Measurements from ENCODE around the gene ERP44. TPM values are rescaled to one million over a fixed set of nuclear protein-coding genes. Genes with fewer than 3 reads are reported as not detected.

The ERP44 gene
- total RNA-seq, 1 experiment from 2014 or later, result 9.4 TPM

DNA sequence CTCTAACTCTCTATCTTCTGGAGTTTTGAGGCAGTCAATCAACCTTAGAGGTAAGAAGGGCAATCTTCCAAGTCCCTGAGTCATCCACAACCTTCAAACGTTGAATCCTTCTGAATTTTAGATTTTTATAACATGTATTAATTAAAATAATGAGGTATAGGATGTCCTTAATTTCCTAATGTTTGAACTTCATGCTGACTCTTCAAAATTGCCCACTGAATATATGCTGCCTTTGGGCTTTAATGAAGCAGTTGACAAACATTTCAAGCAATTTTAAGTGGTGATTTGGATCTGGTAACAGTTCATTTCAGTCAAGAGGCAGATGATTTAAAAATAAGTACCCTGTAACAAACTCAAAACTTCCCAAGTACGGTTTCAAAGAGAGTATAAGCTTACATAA is 26.0 kb downstream of the ERP44 start:
- no TSS peak for BruUV-seq (replicated peaks)
- Histone ChIP-seq H3K4me3 (replicated peaks in 1 of 2; ENCODE audit: low read depth in 1 of 2, low read length in 2 of 2) (no peak overlapping the region), H3K9me3 (ENCODE audit: control insufficient read depth in 1 of 2, insufficient read depth in 1 of 2, low read depth in 1 of 2, low read length in 2 of 2) (no peaks in the 10 kb centered on the region), H3K36me3 (ENCODE audit: control insufficient read depth in 1 of 2, insufficient read depth in 2 of 2, low read length in 2 of 2) (no peaks in the 10 kb centered on the region), H3K27me3 (ENCODE audit: insufficient read depth, low read length) (no peaks in the 10 kb centered on the region), H3K9ac (ENCODE audit: low read length) (no peak overlapping the region), H3K4me2 (ENCODE audit: low read length) (no peak overlapping the region), H3K9me2 (ENCODE audit: insufficient read depth) (no peaks in the 10 kb centered on the region), H4K20me1 (ENCODE audit: insufficient read depth) (0 out of 2 replicates have a peak, but pooled peaks cover 4% of the 10 kb centered on the region), H3K27ac (ENCODE audit: low read depth, low read length) (no peak overlapping the region), H2AFZ (ENCODE audit: low read depth, low read length, poor library complexity, severe bottlenecking) (no peak overlapping the region), H3K79me2 (ENCODE audit: insufficient read depth, low read length) (peaks cover 17% of the 10 kb centered on the region), H3K4me1 (ENCODE audit: control insufficient read depth in 1 of 2, insufficient read depth in 2 of 2, low read length in 2 of 2) (peaks cover 0 to 7% of the 10 kb centered on the region in 2 experiments; a peak in 1 of 4 replicates)
- DNase-seq (ENCODE audit: low read depth, low spot score) (no peak), ATAC-seq (no peak)
- intact Hi-C loops (cut with micrococcal nuclease), result no loop called here
- POLR2A ChIA-PET, result no interaction called here
- CTCF ChIA-PET, result no interaction called here
- no peak for TF ChIP-seq TCF7L2 (IDR thresholded peaks at IDR 0.05; ENCODE audit: borderline replicate concordance, extremely low read depth, insufficient read depth, insufficient read length)
- RAD21 ChIA-PET (ENCODE audit: low non-redundant PET in 1 of 2, low total read pairs in 2 of 2, uncharacterized antibody in 2 of 2, unreplicated experiment in 2 of 2), result no interaction called here

- no TSS peak for BruUV-seq (replicated peaks)
- ChIA-PET POLR2A (interaction anchor here (0.7 kb wide), 1 partner anchor 76 kb away, joined by 4 read pairs; no protein-coding TSS in a partner anchor), RAD21 (ENCODE audit: low non-redundant PET in 1 of 2, low total read pairs in 2 of 2, uncharacterized antibody in 2 of 2, unreplicated experiment in 2 of 2) (no interaction called here), CTCF (no interaction called here)
- H3K27ac ChIP-seq (ENCODE audit: low read depth, low read length), result no peak overlapping the region
- no peak overlapping the region for H2AFZ ChIP-seq (ENCODE audit: low read depth, low read length, poor library complexity, severe bottlenecking)
- TF ChIP-seq ELF1 (IDR thresholded peaks at IDR 0.05; ENCODE audit: borderline replicate concordance, low read depth) (no peak), SRF (IDR thresholded peaks at IDR 0.05; ENCODE audit: low read depth) (no peak), YY1 (IDR thresholded peaks at IDR 0.05; ENCODE audit: extremely low read depth, insufficient replicate concordance, low read depth, low read length) (no peak), CBX3 (IDR thresholded peaks at IDR 0.05; ENCODE audit: low read depth) (no peak)
- no peaks in the 10 kb centered on the region for H3K9me3 ChIP-seq (ENCODE audit: control insufficient read depth in 1 of 2, insufficient read depth in 1 of 2, low read depth in 1 of 2, low read length in 2 of 2)
- no peak overlapping the region for H3K4me2 ChIP-seq (ENCODE audit: low read length)
- no peak overlapping the region for H3K9ac ChIP-seq (ENCODE audit: low read length)
- no peak for DNase-seq (ENCODE audit: low read depth, low spot score)
- no peak for ATAC-seq
- H3K27me3 ChIP-seq (ENCODE audit: insufficient read depth, low read length), result no peaks in the 10 kb centered on the region
- H3K4me1 ChIP-seq (ENCODE audit: control insufficient read depth in 1 of 2, insufficient read depth in 2 of 2, low read length in 2 of 2), result peaks cover 0 to 7% of the 10 kb centered on the region in 2 experiments; a peak in 1 of 4 replicates
- H3K4me3 ChIP-seq (replicated peaks in 1 of 2; ENCODE audit: low read depth in 1 of 2, low read length in 2 of 2), result no peak overlapping the region
- intact Hi-C loops (cut with micrococcal nuclease), result no loop called here
- no peaks in the 10 kb centered on the region for H3K9me2 ChIP-seq (ENCODE audit: insufficient read depth)
- peaks cover 17% of the 10 kb centered on the region for H3K79me2 ChIP-seq (ENCODE audit: insufficient read depth, low read length)
- H3K36me3 ChIP-seq (ENCODE audit: control insufficient read depth in 1 of 2, insufficient read depth in 2 of 2, low read length in 2 of 2), result no peaks in the 10 kb centered on the region
- 0 out of 2 replicates have a peak, but pooled peaks cover 4% of the 10 kb centered on the region for H4K20me1 ChIP-seq (ENCODE audit: insufficient read depth)
Observed at GRCh38 chr9:100071271-100071670, 27.5 kb downstream of the ERP44 start.

Data from HCT116 (cell line).